IPS-11a (cell line): Measurements from ENCODE around the gene THSD7A.

Experiments used
- H3K4me3 ChIP-seq: one replicate; pipeline ENCODE4 v1.5.1; 2013; ENCODE audit warnings: low read depth, low read length, control low read depth

The THSD7A gene

GRCh38 chr7:11818281-11818680 lies 13.7 kb downstream of the THSD7A start:
- no peak overlapping the region for H3K4me3 ChIP-seq

GRCh38 chr7:11817111-11817740 lies 14.8 kb downstream of the THSD7A start:
- no peak overlapping the region for H3K4me3 ChIP-seq

- H3K4me3 ChIP-seq, result no peak overlapping the region
These were observed 20.3 kb downstream of the THSD7A start for GRCh38 chr7:11811709-11812108.

- no peak overlapping the region for H3K4me3 ChIP-seq
These were observed 21.9 kb downstream of the THSD7A start for GRCh38 chr7:11810043-11810625.

GRCh38 chr7:11807000-11807399 lies 25.0 kb downstream of the THSD7A start:
- no peak overlapping the region for H3K4me3 ChIP-seq

- H3K4me3 ChIP-seq, result no peak overlapping the region
These were observed 27.4 kb downstream of the THSD7A start for GRCh38 chr7:11804621-11805020.

- no peak overlapping the region for H3K4me3 ChIP-seq
These were observed 36.8 kb downstream of the THSD7A start for GRCh38 chr7:11795231-11795630.

GRCh38 chr7:11792166-11792565 lies 39.8 kb downstream of the THSD7A start:
- H3K4me3 ChIP-seq, result no peak overlapping the region

GRCh38 chr7:11788568-11788967 lies 43.4 kb downstream of the THSD7A start:
- no peak overlapping the region for H3K4me3 ChIP-seq

- no peak overlapping the region for H3K4me3 ChIP-seq
These were observed 44.5 kb downstream of the THSD7A start for GRCh38 chr7:11787534-11787933.

GRCh38 chr7:11786186-11786585 lies 45.8 kb downstream of the THSD7A start:
- H3K4me3 ChIP-seq, result no peak overlapping the region

GRCh38 chr7:11784769-11785536 lies 47.0 kb downstream of the THSD7A start:
- no peak overlapping the region for H3K4me3 ChIP-seq

- H3K4me3 ChIP-seq, result no peak overlapping the region
These were observed 51.9 kb downstream of the THSD7A start for GRCh38 chr7:11779864-11780674.

- no peak overlapping the region for H3K4me3 ChIP-seq
These were observed 56.0 kb downstream of the THSD7A start for GRCh38 chr7:11776039-11776438.

- no peak overlapping the region for H3K4me3 ChIP-seq
These were observed 56.6 kb downstream of the THSD7A start for GRCh38 chr7:11775401-11775800.

- H3K4me3 ChIP-seq, result no peak overlapping the region
These were observed 63.7 kb downstream of the THSD7A start for GRCh38 chr7:11768263-11768662.

- H3K4me3 ChIP-seq, result no peak overlapping the region
These were observed 64.8 kb downstream of the THSD7A start for GRCh38 chr7:11767148-11767547.

- no peak overlapping the region for H3K4me3 ChIP-seq
These were observed 71.6 kb downstream of the THSD7A start for GRCh38 chr7:11760372-11760771.

- H3K4me3 ChIP-seq, result no peak overlapping the region
These were observed 73.3 kb downstream of the THSD7A start for GRCh38 chr7:11758627-11759111.

GRCh38 chr7:11757153-11757552 lies 74.8 kb downstream of the THSD7A start:
- H3K4me3 ChIP-seq, result no peak overlapping the region

- H3K4me3 ChIP-seq, result no peak overlapping the region
These were observed 77.1 kb downstream of the THSD7A start for GRCh38 chr7:11754933-11755332.
